H1 (cell line): ENCODE data around the gene MLC1.

Experiments used
- CTCF ChIP-seq, 3 experiments: IDR thresholded peaks; 1 replicate in 2 of 3; 2 replicates in 1 of 3; pipeline versions ENCODE4 v1.5.1 to v1.6.1; 2011; ENCODE audit warnings: low read length in 3 of 3, mild to moderate bottlenecking in 3 of 3, inconsistent platforms in 2 of 3, low read depth in 1 of 3, moderate library complexity in 1 of 3; ENCODE audit not compliant: insufficient read depth in 1 of 3; ENCODE audit errors: control extremely low read depth in 1 of 3
- HDAC2 ChIP-seq, 2 experiments: fragments of 300-600 bp in 1 of 2; sonication (generic) in 1 of 2; IDR thresholded peaks; 2 replicates each; pipeline ENCODE4 v1.6.1; 2011 to 2012; ENCODE audit warnings: low read depth in 2 of 2, low read length in 2 of 2, mild to moderate bottlenecking in 2 of 2, moderate library complexity in 2 of 2, borderline replicate concordance in 1 of 2, inconsistent platforms in 1 of 2

GRCh38 chr22:50014655-50015401, 70.4 kb downstream of the MLC1 start:
- no peak for TF ChIP-seq HDAC2 (IDR thresholded peaks at IDR 0.05; ENCODE audit: borderline replicate concordance in 1 of 2, low read depth in 2 of 2, low read length in 2 of 2)
- TF ChIP-seq CTCF (IDR thresholded peaks at IDR 0.05; ENCODE audit: control extremely low read depth in 1 of 3, insufficient read depth in 1 of 3, low read depth in 1 of 3, low read length in 3 of 3): no peak
